Dedifferentiated amniotic fluid mesenchymal stem cell (primary cell): ENCODE results near the gene MXI1.
"Not testable (repeated sequence)": the region's sequence is repeated elsewhere in the genome, so short reads cannot be mapped to it uniquely, and the experiment has no call there.

Experiments
- DNase-seq: peaks from one replicate; pipeline ENCODE4 v3.0.0-alpha.2; 2016; ENCODE audit errors: extremely low spot score

Gene MXI1

DNA sequence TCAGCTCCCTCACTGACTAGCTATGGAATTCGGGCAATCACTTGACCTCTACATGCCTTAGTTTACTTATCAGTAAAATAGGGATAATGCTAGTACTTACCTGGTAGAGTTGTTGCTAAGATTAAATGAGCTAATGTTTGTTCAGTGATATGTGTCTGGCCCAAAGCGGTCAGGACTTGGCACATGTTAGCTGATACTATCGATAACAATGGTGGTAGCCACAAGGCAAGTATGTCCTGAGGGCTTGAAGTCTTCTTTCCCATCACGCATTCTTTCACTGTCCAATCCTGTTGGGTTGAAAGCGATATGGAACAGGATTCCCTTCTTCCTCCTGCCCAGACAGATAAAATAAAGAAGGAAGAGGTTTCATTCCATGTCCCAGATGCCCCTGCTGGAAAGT is 25.5 kb upstream of the MXI1 start:
- no peak for DNase-seq

- DNase-seq: no peak
Measured at GRCh38 chr10:110184398-110184797, 23.0 kb upstream of the MXI1 start.

GRCh38 chr10:110185646-110186182 is 21.7 kb upstream of the MXI1 start:
- DNase-seq: not testable (repeated sequence)

GRCh38 chr10:110190170-110190569 is 17.2 kb upstream of the MXI1 start:
- DNase-seq: no peak

DNA sequence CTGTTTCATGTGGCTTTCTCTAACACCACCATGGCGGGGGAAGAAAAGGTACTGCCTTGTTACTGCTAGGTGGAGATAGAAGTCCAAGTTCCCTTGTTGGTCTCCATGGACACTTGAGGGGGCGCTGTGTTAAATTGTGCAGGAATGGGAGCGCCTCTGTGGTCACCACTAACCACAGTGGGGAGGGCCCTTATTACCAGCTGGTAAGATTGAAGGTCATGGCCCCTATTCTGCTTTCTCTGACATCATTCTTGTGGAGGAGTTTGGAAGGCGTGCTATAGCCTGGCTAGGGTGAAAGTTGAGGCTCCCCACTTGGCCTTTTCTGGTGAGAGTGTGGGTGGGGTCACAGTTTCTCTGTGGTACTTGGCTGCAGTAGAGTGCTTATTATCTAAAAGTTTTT is 14.9 kb upstream of the MXI1 start:
- DNase-seq: no peak

GRCh38 chr10:110200503-110200902 is 6.9 kb upstream of the MXI1 start:
- no peak for DNase-seq

GRCh38 chr10:110201046-110201445 is 6.4 kb upstream of the MXI1 start:
- not testable (repeated sequence) for DNase-seq

GRCh38 chr10:110203500-110204455 is 3.6 kb upstream of the MXI1 start:
- no peak for DNase-seq

GRCh38 chr10:110205051-110205675 is 2.2 kb upstream of the MXI1 start:
- no peak for DNase-seq

DNA sequence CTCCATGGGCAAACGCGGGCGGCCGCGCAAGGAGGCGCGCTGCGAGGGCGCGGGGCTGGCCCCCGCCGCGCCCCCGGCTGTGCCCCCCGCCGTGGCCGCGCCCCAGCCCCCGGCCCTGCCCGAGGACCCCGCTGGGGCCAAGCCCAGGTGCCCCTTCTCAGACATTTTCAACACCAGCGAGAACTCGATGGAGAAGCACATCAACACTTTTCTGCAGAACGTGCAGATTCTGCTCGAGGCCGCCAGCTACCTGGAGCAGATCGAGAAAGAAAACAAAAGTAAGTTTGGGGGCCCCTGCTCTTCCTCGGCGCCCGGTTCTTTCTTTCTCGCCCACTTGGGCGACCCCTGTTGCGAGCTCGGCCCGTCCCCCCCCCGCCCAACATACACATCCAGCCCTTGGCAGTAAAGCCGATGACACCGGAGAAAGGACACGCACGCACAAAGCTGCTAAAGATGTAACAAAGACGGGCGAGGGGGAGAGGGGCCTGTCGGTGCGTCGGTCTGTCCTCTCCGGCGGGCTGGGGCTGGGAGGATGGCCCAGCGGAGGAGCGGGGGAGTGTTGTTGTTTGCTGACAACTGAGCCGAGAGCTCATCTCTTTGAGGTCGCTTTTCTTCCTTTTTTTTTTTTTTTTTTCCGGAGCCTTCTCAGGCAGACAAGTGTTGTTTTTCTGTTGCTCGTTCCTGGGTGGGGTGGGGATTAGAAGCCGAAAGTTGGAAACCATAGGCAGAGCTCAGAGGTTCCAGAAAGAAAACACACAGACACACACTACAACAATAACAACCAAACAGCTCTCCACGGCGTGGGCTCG is 604 bp downstream of the MXI1 start:
- DNase-seq: no peak

- no peak for DNase-seq
Measured at GRCh38 chr10:110208614-110209453, 1.4 kb downstream of the MXI1 start.

DNA sequence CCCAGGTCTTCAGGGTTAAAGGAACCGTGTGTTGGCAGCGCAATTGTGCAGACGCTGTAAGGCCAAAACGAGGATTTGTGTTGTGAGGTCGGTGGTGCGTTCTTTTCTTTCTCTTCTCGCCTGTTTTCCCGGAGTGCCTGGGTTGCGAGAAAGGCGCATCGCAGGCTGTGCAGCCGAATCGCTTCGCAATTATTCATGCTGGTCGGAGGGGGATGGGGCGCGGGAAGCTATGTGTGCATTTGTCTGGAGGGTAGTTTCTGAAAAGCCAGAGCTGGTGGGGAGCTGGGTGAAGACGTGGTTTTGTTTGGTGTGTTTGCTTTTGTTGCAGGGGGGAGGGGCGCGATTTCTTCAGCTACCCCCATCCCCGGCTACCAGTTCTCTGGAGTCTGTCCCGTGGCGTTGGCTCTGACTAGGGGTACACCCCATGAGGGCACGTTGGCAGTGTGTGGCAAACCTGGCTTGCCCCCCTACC is 2.1 kb downstream of the MXI1 start:
- DNase-seq: peak; percentile 56

DNA sequence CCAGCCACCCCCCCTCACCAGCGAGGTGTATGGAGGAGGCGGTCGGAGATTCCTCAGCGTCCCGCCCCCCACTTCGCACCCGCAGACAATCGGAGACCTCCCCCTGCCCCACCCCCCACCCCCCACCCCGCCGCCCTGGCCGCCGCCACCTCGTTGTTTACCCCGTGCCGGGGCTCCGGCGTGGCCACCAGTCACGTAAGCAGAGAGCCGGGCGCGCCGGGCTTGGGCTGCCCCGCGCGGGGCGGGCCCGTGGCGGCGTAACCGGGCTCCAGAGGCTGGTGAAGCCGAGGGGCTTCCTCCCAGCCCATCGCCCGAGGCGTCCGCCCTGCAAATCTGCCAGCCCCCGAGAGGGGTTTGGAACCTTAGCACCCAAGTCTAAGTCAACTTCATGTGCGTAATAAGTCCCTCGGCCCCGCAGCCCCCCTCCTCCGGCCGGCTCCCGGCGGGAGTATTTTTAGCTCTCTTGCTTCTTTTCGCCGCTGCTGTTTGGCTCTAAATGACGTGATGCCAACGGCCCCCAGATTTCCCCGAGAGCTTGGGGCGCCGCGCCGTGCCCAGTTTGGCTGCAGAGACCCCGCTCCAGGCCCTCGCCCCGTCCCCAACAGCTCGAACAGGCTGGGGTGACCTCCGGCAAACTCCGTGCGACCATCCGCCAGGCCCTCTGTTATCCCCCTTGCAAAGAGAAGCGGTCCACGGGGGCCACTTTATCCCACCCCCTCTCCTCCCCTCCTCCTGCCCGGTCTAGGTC is 2.7 kb downstream of the MXI1 start:
- no peak for DNase-seq

DNA sequence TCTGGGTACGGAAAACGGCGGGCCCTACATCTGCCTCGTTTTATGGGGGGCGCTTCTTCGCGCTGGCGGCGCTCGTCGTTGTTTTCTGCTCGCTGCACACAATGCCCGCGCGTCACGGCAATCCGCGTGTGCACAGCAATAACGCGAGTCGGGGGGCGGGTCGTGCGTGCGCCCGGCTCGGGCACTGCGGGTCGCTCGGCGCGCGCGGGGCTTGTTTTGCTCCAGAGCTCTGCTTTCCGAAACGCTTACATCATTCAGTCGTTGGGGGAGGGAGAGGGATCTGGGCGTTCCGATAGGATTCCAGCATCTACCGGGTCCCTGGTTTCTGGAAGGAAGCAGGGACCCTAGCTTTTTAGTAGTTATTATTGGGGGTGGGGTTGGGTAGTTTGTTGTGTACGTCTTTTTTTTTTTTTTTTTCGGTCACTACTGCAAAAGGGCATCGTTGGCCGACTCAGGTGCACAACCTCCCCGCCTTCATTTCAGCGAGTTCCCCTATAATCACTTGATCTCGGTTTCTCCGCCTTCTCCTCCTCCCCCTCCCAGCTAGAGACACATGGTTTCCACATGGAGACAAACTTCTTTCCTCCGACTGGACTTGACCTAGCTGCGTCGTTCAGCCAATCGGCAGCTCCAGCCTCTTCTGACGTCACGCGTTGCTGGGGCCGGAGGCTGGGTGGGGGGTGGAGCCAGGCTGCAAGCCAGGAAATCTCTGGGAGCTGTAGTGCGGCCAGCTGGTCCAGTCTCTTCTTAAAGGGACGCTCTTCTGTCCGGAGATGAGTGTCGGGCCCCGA is 3.5 kb downstream of the MXI1 start:
- peak; percentile 99 for DNase-seq

- DNase-seq: no peak
Measured at GRCh38 chr10:110211465-110211843, 4.0 kb downstream of the MXI1 start.

GRCh38 chr10:110212119-110213006 is 5.0 kb downstream of the MXI1 start:
- DNase-seq: no peak

DNA sequence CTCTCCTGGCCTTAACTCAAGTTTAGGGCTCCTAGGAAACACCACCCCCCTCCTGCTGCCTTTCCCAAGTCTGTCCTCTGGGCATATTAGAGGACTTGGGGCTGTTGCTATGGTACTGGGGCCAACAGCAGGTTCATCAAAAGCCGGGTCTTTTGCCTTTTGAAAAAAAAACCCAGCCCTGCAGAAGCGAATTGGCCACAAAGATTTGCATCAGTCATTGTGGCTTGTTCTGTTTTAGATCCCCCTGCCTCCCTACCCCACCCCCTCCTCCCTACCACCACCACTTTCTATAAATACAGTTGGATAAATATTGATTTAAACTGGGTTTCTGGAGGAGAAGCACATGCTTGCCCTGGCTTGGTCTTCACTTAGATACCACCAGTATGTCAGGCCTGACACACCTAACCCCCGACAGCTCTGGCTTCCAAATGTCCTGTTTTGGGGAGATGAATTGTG is 7.0 kb downstream of the MXI1 start:
- DNase-seq: no peak
